CD4-positive, CD25-positive, alpha-beta regulatory T cell (primary cell): ENCODE results near the gene MAGI2. TPM values are rescaled to one million over a fixed set of nuclear protein-coding genes. Genes with fewer than 3 reads are reported as not detected.

Experiments used
- ATAC-seq, 2 donors: fragments of 150-1000 bp; cut with Tn5 transposase; one replicate each; pipeline ENCODE4 v1.10.0; 2021; ENCODE audit warnings: low read depth in 2 of 2, moderate number of reproducible peaks in 2 of 2, moderate library complexity in 1 of 2
- DNase-seq, 3 donors: peaks; one replicate each; pipeline versions ENCODE4 v3.0.0 to v3.0.0-alpha.2; 2012 to 2022; ENCODE audit warnings: mixed read lengths in 1 of 3
- H3K27ac ChIP-seq: one replicate; pipeline ENCODE4 v1.7.0; 2013; ENCODE audit warnings: mild to moderate bottlenecking, low read length; ENCODE audit not compliant: insufficient read depth, poor library complexity, severe bottlenecking
- H3K27me3 ChIP-seq: one replicate; pipeline ENCODE4 v1.7.0; 2013; ENCODE audit warnings: low read length; ENCODE audit not compliant: control insufficient read depth, insufficient read depth
- H3K36me3 ChIP-seq: one replicate; pipeline ENCODE4 v1.7.0; 2013; ENCODE audit warnings: mild to moderate bottlenecking, low read length, moderate library complexity; ENCODE audit not compliant: control insufficient read depth, insufficient read depth
- H3K4me1 ChIP-seq: 2 replicates; pipeline ENCODE4 v1.7.0; 2013; ENCODE audit warnings: mild to moderate bottlenecking, low read length; ENCODE audit not compliant: insufficient read depth, control insufficient read depth, poor library complexity, severe bottlenecking
- H3K4me3 ChIP-seq: one replicate; pipeline ENCODE4 v1.7.0; 2013; ENCODE audit warnings: low read depth, mild to moderate bottlenecking, low read length, moderate library complexity
- H3K9me3 ChIP-seq, 2 experiments: 1 replicate in 1 of 2; 2 replicates in 1 of 2; pipeline ENCODE4 v1.7.0; 2013; ENCODE audit warnings: low read length in 2 of 2, mild to moderate bottlenecking in 1 of 2, moderate library complexity in 1 of 2; ENCODE audit not compliant: control insufficient read depth in 2 of 2
- H3K27ac Mint-ChIP-seq, 3 donors: one replicate each; pipeline ENCODE4 v1.8.0; 2020 to 2022; ENCODE audit warnings: mild to moderate bottlenecking in 3 of 3, mixed read lengths in 3 of 3, moderate library complexity in 2 of 3
- H3K27me3 Mint-ChIP-seq: one replicate; pipeline ENCODE4 v1.8.0; 2022; ENCODE audit warnings: mild to moderate bottlenecking, mixed read lengths
- H3K36me3 Mint-ChIP-seq: one replicate; pipeline ENCODE4 v1.8.0; 2020; ENCODE audit warnings: mixed read lengths
- H3K4me1 Mint-ChIP-seq, 4 donors: one replicate each; pipeline ENCODE4 v1.8.0; 2020 to 2022; ENCODE audit warnings: mixed read lengths in 4 of 4, mild to moderate bottlenecking in 1 of 4
- H3K4me3 Mint-ChIP-seq, 4 donors: one replicate each; pipeline ENCODE4 v1.8.0; 2020 to 2022; ENCODE audit warnings: mild to moderate bottlenecking in 4 of 4, mixed read lengths in 4 of 4, moderate library complexity in 3 of 4
- H3K9me3 Mint-ChIP-seq, 7 donors: one replicate each; pipeline ENCODE4 v1.8.0; 2020 to 2022; ENCODE audit warnings: mixed read lengths in 7 of 7, mild to moderate bottlenecking in 3 of 7, moderate library complexity in 2 of 7
- polyA plus RNA-seq, 4 donors: library from polyadenylated mRNA; unstranded; fragments of 300-500 nt; fragmentation: Illumina TruSeq; gene quantifications; one replicate each; pipeline ENCODE4 v1.2.3, GENCODE V29; 2021
- total RNA-seq: library from RNA; stranded (reverse); gene quantifications from one replicate; pipeline ENCODE4 v1.2.3, GENCODE V29; 2022

The MAGI2 gene
- total and polyA plus RNA-seq, 5 donors from 2014 or later, result not detected

- Histone ChIP-seq H3K4me3 (no peak overlapping the region), H3K27me3 (no peaks in the 10 kb centered on the region), H3K27ac (no peak overlapping the region), H3K4me1 (no peaks in the 10 kb centered on the region), H3K9me3 (no peaks in the 10 kb centered on the region), H3K36me3 (no peaks in the 10 kb centered on the region)
- DNase-seq (no peak), ATAC-seq (no peak)
- Mint-ChIP-seq H3K4me1 (no peaks in the 10 kb centered on the region), H3K4me3 (no peak overlapping the region), H3K36me3 (no peaks in the 10 kb centered on the region), H3K27me3 (no peaks in the 10 kb centered on the region), H3K9me3 (peaks cover 0 to 6% (median 5%) of the 10 kb centered on the region in 7 donors), H3K27ac (no peak overlapping the region)
Measured at GRCh38 chr7:78649976-78650375, 803.5 kb downstream of the MAGI2 start.

GRCh38 chr7:78649236-78649635, 804.2 kb downstream of the MAGI2 start:
- Mint-ChIP-seq H3K9me3 (peaks cover 0 to 6% (median 5%) of the 10 kb centered on the region in 7 donors), H3K4me3 (no peak overlapping the region), H3K36me3 (no peaks in the 10 kb centered on the region), H3K27ac (no peak overlapping the region), H3K27me3 (no peaks in the 10 kb centered on the region), H3K4me1 (no peaks in the 10 kb centered on the region)
- no peaks in the 10 kb centered on the region for H3K27me3 ChIP-seq
- ATAC-seq, result no peak
- H3K4me1 ChIP-seq, result no peaks in the 10 kb centered on the region
- no peak for DNase-seq
- no peaks in the 10 kb centered on the region for H3K36me3 ChIP-seq
- H3K27ac ChIP-seq, result no peak overlapping the region
- H3K4me3 ChIP-seq, result no peak overlapping the region
- no peaks in the 10 kb centered on the region for H3K9me3 ChIP-seq

DNA sequence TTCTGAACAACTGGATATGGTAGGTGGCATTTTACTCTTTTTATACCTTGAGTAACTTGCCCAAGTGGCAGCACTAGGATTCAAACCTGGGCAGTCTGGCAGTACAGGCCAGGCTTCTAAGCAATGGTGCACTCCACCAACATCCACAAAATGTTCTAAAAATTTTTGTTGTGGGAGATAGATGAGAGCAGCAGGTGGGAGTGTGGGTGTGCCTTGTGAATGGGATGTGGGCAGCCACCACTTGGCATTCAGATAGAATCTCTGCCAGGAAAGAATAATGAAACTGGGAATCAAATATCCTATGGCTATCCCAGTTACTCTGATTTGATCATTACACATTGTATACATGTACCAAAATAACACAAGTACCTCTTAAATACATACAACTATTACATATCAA, 810.7 kb downstream of the MAGI2 start:
- Histone ChIP-seq H3K4me1 (no peaks in the 10 kb centered on the region), H3K27me3 (no peaks in the 10 kb centered on the region), H3K36me3 (no peaks in the 10 kb centered on the region), H3K27ac (no peak overlapping the region), H3K4me3 (no peak overlapping the region), H3K9me3 (no peaks in the 10 kb centered on the region)
- no peak overlapping the region for H3K4me3 Mint-ChIP-seq
- no peaks in the 10 kb centered on the region for H3K36me3 Mint-ChIP-seq
- no peak overlapping the region for H3K27ac Mint-ChIP-seq
- H3K4me1 Mint-ChIP-seq, result no peaks in the 10 kb centered on the region
- no peaks in the 10 kb centered on the region for H3K27me3 Mint-ChIP-seq
- H3K9me3 Mint-ChIP-seq, result peaks cover 0 to 7% (median 0%) of the 10 kb centered on the region in 7 donors
- DNase-seq (no peak), ATAC-seq (no peak)

DNA sequence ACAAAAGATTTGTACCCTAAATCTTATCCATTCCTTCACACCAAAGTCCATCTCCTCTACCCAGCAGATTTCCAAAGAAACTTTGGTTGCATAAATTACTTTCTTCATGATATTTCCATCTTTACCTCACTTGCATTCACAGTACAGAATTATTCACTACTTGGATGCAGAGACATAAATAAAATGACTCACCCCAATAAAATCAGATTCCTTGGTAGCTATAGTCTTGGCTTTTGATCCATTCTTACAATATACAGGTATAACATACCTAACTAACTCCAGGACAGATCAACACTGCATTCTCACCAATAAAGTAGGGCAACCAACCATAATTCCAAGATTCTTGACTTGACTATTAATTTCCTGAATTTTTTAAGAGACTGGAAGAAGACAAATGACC, 815.1 kb downstream of the MAGI2 start:
- H3K27ac Mint-ChIP-seq, result no peak overlapping the region
- H3K27ac ChIP-seq, result no peak overlapping the region
- no peak overlapping the region for H3K4me3 Mint-ChIP-seq
- H3K36me3 ChIP-seq, result no peaks in the 10 kb centered on the region
- ATAC-seq (no peak), DNase-seq (no peak)
- H3K36me3 Mint-ChIP-seq, result no peaks in the 10 kb centered on the region
- no peaks in the 10 kb centered on the region for H3K27me3 ChIP-seq
- peaks cover 0 to 7% (median 0%) of the 10 kb centered on the region in 7 donors for H3K9me3 Mint-ChIP-seq
- H3K27me3 Mint-ChIP-seq, result no peaks in the 10 kb centered on the region
- H3K9me3 ChIP-seq, result no peaks in the 10 kb centered on the region
- no peaks in the 10 kb centered on the region for H3K4me1 Mint-ChIP-seq
- H3K4me1 ChIP-seq, result no peaks in the 10 kb centered on the region
- no peak overlapping the region for H3K4me3 ChIP-seq

- Mint-ChIP-seq H3K36me3 (no peaks in the 10 kb centered on the region), H3K9me3 (peaks cover 0 to 7% (median 2%) of the 10 kb centered on the region in 7 donors), H3K27ac (no peak overlapping the region), H3K4me3 (no peak overlapping the region), H3K27me3 (no peaks in the 10 kb centered on the region), H3K4me1 (no peaks in the 10 kb centered on the region)
- Histone ChIP-seq H3K27ac (no peak overlapping the region), H3K4me3 (no peak overlapping the region), H3K9me3 (no peaks in the 10 kb centered on the region), H3K27me3 (no peaks in the 10 kb centered on the region), H3K36me3 (no peaks in the 10 kb centered on the region), H3K4me1 (no peaks in the 10 kb centered on the region)
- DNase-seq (no peak), ATAC-seq (no peak)
Measured at GRCh38 chr7:78636727-78637126, 816.7 kb downstream of the MAGI2 start.

DNA sequence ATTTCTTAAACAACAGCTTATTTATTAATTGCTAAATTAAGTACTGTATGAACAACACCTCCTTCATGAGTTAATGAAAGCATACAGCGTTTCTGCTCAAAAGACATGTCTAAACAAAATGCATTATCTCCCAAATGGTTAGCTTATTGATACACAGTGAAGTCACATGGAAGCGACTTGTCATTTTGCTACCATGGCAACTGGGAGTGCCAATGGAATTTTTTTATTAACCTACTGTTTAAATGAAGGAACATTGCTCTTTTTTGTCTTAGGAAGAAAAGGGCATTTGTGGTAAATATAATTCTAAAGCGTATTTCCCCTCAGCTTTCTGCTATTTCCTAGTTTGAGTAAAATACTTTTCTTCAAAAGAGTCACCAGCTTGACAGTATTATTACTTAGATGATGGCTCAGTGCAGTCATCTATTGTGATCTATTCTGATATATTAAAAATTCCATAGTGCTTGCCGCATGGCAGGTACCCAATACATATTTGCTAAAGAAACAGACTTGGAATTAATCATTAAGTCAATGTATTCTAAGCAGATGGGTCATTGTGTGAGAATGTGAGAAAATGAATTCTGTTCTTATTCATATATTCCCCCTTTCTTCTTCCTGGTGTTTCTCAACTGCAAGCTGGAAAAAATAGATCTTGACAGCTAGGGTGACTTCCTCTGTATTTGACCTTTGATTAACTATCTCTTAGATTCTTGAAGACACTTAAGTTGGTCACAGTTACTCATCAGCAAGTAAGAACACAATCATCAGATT, 818.3 kb downstream of the MAGI2 start:
- no peaks in the 10 kb centered on the region for H3K36me3 Mint-ChIP-seq

DNA sequence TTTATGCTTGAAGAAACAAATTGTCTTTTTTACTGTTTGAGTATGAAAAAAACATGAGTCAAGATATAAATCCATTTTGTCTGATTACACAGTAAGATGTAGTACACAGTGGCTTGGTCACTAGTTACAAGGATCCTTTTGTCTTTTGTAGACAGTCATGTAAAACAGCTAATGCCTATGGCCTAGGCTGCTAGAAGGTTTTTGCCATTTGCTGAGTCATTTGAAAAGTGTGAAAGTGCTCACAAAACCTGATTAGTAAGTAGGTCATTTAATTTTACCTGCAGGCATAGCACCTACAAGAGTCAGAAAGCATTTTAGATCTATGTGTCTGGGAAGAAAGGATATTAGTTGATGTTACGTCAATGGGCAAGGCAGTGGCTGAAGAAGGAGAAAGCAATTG, 819.4 kb downstream of the MAGI2 start:
- Mint-ChIP-seq H3K4me3 (no peak overlapping the region), H3K27ac (peak overlapping the region in 1 of 3 donors; percentile 0), H3K9me3 (peaks cover 0 to 8% (median 2%) of the 10 kb centered on the region in 7 donors), H3K36me3 (no peaks in the 10 kb centered on the region), H3K4me1 (no peaks in the 10 kb centered on the region), H3K27me3 (peaks cover 5% of the 10 kb centered on the region)
- Histone ChIP-seq H3K9me3 (no peaks in the 10 kb centered on the region), H3K36me3 (no peaks in the 10 kb centered on the region), H3K27ac (no peak overlapping the region), H3K4me1 (no peaks in the 10 kb centered on the region), H3K4me3 (no peak overlapping the region), H3K27me3 (no peaks in the 10 kb centered on the region)
- DNase-seq (no peak), ATAC-seq (no peak)

More for the DNA sequence above, 818.3 kb downstream of the MAGI2 start:
- Mint-ChIP-seq H3K27me3 (peaks cover 5% of the 10 kb centered on the region), H3K27ac (no peak overlapping the region), H3K9me3 (peaks cover 0 to 7% (median 2%) of the 10 kb centered on the region in 7 donors), H3K4me1 (no peaks in the 10 kb centered on the region), H3K4me3 (no peak overlapping the region)
- no peak for ATAC-seq
- no peaks in the 10 kb centered on the region for H3K4me1 ChIP-seq
- no peak overlapping the region for H3K27ac ChIP-seq
- DNase-seq, result no peak
- H3K27me3 ChIP-seq, result no peaks in the 10 kb centered on the region
- no peaks in the 10 kb centered on the region for H3K36me3 ChIP-seq
- H3K4me3 ChIP-seq, result no peak overlapping the region
- no peaks in the 10 kb centered on the region for H3K9me3 ChIP-seq

- H3K27ac Mint-ChIP-seq, result no peak overlapping the region
- H3K27me3 Mint-ChIP-seq, result no peaks in the 10 kb centered on the region
- DNase-seq (peak in 1 of 3 donors; percentile 1), ATAC-seq (no peak)
- H3K4me1 ChIP-seq, result no peaks in the 10 kb centered on the region
- H3K9me3 Mint-ChIP-seq, result peaks cover 0 to 8% (median 4%) of the 10 kb centered on the region in 7 donors
- H3K4me1 Mint-ChIP-seq, result no peaks in the 10 kb centered on the region
- no peaks in the 10 kb centered on the region for H3K36me3 Mint-ChIP-seq
- no peaks in the 10 kb centered on the region for H3K9me3 ChIP-seq
- no peaks in the 10 kb centered on the region for H3K27me3 ChIP-seq
- H3K4me3 ChIP-seq, result no peak overlapping the region
- H3K27ac ChIP-seq, result no peak overlapping the region
- H3K4me3 Mint-ChIP-seq, result no peak overlapping the region
- no peaks in the 10 kb centered on the region for H3K36me3 ChIP-seq
Measured at GRCh38 chr7:78620920-78621319, 832.5 kb downstream of the MAGI2 start.
